Caki2 (cell line): ENCODE data around the gene NOSTRIN. TPM values are rescaled to one million over a fixed set of nuclear protein-coding genes. Genes with fewer than 3 reads are reported as not detected.
"Not testable (repeated sequence)": the region's sequence is repeated elsewhere in the genome, so short reads cannot be mapped to it uniquely, and the experiment has no call there.

ENCODE experiments used
- DNase-seq: peaks from one replicate; pipeline ENCODE4 v3.0.0-alpha.2; 2015; ENCODE audit warnings: low read depth
- in situ Hi-C: cut with HindIII; loops from 2 replicates; pipeline ENCODE4 v1.10.0; 2016; ENCODE audit warnings: low sequenced_read_pairs, low pct_unique_long_range_greater_than_20kb, mixed read lengths
- total RNA-seq: library from RNA; depleted of rRNA; stranded (reverse); fragments of >200 nt; shearing (Covaris generic); gene quantifications from 2 replicates; pipeline ENCODE4 v1.2.3, GENCODE V29; 2014; ENCODE audit warnings: low replicate concordance; rRNA removed

The NOSTRIN gene, protein sequence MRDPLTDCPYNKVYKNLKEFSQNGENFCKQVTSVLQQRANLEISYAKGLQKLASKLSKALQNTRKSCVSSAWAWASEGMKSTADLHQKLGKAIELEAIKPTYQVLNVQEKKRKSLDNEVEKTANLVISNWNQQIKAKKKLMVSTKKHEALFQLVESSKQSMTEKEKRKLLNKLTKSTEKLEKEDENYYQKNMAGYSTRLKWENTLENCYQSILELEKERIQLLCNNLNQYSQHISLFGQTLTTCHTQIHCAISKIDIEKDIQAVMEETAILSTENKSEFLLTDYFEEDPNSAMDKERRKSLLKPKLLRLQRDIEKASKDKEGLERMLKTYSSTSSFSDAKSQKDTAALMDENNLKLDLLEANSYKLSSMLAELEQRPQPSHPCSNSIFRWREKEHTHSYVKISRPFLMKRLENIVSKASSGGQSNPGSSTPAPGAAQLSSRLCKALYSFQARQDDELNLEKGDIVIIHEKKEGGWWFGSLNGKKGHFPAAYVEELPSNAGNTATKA
- not detected in 2 replicates for total RNA-seq

DNA sequence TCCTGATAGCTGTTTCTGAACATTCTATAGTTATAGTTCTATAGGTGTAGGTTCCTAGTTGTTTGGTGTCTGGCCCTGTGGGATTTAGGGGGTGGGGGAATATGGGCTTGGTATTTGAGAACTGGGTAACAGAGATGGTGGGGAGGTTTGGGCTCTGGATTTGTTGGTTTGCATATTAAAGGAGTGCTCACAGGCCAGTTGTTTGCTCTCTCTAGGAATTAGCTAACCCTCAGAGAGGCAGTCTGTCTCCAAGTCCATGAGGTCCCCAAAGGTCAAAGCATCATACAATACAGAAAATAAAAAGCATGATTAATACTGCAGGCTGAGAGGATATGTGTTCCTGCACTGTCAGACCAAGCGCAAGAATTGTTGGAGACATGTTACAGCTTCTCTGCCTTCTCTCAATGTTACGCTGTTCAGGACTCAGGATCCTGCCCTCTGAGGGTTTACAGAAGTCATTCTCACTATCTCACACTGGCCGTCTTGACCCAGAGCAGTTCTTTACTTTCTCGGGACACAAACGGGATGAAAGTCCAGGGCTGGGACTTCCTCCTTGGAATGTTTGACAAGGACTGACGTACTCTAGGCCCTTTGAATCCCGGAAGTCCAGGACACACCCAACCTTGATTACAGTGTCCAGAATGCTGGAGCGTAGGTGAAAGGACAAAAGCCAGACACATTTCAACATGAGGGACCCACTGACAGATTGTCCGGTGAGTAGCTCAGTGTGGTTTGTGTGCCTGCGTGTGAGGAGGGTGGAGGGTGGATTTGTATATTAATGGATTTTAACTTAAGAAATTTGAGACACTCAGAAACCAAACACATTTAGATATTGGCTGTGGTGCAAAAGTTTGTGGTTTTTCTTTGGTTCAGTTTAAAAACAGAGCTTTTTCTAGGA lies at the start of gene NOSTRIN:
NOSTRIN (plus strand) TSS at position 677 of the 898 bp plus-strand sequence; CDS start at position 687, 10 bp downstream.
- DNase-seq = no peak
- in situ Hi-C loops = no loop called here

DNA sequence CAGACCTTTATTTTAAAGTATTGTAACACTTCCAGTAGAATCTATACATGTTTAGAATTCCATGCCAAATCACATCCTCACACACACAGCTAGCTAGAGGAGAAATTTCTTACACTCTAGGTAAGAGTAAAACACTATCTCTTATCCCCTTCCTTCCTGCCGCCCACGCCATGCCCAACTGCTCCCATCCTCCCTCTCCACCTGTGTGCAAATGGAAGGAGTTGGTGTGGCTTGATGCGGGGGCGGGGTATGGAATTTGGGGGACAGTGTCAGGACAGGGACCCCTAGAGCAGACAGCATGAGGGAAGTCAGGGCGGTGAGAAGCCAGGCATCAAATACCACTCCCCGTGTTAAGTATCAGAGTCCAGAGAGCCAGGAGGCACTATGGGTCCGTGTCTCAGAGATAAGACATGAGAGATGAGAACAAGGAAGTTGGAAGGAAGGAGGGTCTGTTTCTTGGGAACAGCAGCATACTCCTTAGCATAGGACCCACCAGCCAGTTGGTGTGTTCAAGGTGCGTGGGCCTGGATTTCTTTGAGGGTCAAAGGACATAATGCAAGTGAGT lies 48.6 kb upstream of the NOSTRIN start:
- in situ Hi-C loops = no loop called here
- DNase-seq = no peak

DNA sequence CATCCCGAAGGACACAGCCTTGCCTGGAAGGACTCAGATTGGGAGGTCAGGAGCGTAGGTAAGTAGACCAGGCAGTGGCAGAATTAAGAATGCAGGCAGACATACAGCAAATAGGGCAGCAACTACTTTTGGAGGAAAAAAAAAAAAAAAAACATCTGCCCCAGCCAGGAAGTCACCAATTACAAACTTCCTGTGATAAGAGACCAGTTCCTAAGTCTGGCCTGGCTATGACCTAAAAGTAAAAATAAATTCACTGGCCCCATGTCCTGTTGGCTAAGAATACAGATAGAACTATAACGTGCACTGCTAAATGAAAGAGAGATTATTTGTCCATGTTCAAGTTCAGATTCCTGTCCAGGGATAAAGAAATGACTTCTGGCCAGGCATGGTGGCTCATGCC lies 45.2 kb upstream of the NOSTRIN start:
- in situ Hi-C loops = no loop called here

DNA sequence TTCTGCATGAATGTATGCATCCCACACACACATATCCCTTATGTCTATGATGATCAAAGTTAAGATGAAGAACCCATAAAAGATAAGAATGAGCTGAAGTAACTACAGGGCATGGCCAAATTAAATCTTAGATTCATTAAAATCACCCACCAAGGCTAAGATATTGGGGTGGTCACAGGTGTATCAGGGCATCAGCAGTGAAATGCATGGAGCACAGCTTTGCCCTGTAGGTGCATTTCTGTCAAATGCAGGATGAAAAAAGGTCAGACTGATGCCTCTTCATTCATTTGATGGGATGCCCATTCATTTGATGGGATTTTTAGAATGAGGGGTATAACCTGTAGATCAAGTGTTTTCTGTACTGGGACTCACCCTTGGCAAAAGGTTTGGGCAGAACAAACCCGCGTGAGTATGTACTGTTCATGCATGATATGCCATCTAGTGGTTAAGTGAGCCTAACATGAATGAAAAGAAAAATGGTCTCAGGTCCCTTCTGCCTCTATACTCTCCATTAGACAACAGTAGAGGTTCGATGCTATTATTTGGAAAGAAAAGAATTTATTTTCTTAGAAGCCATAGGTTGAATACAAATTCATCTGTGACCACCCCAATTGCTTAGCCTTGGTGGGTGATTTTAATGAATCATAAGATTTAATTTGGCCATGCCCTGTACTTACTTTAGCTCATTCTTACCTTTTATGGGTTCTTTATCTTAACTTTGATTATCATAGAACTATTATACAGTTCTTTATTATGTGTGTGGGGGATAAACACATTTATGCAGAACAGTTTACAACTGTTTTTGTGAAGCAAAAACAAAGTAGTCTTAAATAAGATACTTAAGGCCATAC lies 43.2 kb upstream of the NOSTRIN start:
- in situ Hi-C loops = no loop called here
- DNase-seq = peak; percentile 28

More for the DNA sequence above, 45.2 kb upstream of the NOSTRIN start:
- no peak for DNase-seq

DNA sequence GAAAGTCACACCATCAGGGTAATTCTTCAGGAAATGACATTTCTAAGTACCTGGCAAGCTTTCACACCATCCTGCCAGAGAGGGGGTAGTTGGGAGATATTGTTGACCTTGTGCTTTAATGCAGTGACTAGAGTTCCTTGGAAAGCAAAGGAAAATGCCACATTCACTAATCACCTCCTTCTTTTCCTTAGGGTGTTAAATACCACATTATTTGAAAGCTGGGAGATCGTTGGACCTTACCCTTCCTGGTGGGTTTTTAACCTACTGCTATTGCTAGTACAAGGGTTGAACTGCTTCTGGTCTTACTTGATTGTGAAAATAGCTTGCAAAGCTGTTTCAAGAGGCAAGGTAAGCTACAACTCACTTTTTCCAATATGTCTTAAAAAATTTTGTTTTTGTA lies 37.0 kb upstream of the NOSTRIN start:
- in situ Hi-C loops = no loop called here
- DNase-seq = no peak

DNA sequence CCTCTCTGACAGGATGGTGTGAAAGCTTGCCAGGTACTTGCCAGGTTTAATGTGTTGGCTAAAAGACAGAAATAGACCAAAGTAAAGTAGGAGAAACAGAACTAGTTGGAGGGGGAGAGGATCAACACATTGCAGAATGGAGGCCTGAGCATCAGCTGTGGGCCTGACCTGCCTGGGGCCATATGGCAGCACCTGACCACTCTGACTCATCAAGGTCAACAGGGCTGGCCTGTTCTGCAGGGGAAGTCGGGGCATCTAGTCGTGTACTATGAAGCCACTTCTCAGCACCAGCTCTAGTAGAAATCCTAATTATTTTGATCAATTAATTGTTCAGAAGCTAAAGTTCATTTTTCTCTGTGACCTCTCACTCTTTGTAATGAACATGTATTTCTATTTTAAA lies 35.8 kb upstream of the NOSTRIN start:
- in situ Hi-C loops = no loop called here
- no peak for DNase-seq

DNA sequence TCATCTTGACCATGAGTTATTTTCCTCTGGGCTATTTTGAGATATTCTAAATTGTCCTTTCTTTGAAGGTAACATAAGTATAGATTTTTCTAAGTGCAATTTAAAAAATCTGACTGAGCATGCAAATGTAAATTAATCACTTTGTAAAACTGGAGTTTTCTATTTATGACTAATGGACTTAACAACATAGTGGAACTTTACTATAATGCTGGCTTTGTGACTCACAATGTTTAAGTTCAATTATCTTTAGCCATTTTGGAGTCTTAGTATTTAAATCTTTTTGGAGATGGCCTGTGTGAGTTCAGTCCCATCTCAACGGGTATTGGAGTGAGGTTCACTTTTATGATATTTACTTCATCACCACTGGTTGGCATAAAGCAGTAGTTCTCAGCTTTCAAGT lies 35.2 kb upstream of the NOSTRIN start:
- in situ Hi-C loops = no loop called here
- no peak for DNase-seq

DNA sequence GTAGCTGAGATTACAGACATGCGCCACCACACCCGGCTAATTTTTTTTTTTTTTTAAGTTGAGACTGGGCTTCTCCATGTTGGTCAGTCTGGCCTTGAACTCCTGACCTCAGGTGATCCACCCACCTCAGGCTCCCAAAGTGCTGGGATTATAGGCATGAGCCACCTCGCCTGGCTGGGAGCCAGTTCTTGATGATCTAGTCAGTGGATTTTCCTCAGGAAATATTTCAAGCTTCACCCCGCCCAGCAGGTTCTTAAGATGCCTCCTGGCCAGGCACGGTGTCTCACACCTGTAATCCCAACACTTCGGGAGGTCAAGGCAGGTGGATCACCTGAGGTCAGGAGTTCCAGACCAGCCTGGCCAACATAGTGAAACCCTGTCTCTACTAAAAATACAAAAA lies 34.1 kb upstream of the NOSTRIN start:
- DNase-seq, in situ Hi-C loops: not testable (repeated sequence)

DNA sequence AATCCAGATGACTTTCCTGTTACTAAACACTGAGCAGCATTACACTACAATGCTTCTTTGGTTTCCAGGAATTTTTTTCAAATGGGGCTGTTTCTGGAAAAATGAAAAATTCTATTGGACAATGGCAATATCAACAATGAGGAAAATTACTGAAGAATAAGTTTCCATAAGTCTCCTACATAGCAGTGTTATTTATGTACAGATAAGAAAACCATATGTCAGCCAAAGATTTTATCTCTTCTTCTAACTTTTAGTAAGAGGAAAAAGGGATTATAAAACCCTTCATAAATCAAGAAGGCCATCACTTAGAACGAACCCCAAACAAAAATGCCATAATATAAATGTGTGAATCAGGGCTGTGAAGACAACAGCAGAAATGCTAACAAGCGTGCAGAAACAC lies 31.6 kb upstream of the NOSTRIN start:
- DNase-seq = no peak
- in situ Hi-C loops = no loop called here

DNA sequence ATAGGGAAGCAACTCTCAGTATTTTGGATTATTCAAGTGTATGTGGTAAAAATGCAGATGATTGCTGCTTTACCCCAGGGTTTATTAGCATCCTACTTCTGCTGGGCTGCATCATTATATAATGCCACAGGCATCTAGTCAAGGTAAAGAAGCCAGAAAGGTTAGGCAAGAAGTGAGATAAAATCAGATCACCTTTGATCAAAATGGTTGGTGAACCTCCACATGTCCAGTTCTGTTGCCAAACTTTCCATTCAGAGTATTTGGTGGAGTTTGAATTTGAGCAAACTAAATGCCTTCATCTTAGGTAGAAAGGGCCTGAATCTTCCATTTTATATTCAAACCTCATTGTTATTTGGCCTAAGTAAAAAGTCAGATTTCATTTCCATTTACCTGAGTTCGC lies 29.7 kb upstream of the NOSTRIN start:
- in situ Hi-C loops = no loop called here
- no peak for DNase-seq

DNA sequence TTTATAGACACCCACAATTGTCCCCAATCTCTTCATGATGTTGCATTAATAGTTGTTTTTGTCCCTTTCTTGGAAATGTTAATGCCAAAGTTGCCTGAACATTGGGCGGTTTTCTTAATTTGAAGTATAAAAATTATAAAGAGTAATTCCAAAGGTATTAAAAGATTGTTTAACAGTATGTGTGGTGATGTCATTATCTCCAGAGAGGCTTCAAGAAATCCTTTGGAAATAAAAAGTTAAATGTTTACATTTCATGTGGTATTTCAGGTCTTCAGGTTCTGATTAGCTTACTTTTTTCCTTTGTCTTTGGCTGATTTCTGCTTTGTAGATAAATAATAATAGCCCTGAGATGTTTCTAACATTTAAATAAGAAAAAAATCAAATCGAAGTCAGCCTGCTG lies 29.3 kb upstream of the NOSTRIN start:
- in situ Hi-C loops = no loop called here

DNA sequence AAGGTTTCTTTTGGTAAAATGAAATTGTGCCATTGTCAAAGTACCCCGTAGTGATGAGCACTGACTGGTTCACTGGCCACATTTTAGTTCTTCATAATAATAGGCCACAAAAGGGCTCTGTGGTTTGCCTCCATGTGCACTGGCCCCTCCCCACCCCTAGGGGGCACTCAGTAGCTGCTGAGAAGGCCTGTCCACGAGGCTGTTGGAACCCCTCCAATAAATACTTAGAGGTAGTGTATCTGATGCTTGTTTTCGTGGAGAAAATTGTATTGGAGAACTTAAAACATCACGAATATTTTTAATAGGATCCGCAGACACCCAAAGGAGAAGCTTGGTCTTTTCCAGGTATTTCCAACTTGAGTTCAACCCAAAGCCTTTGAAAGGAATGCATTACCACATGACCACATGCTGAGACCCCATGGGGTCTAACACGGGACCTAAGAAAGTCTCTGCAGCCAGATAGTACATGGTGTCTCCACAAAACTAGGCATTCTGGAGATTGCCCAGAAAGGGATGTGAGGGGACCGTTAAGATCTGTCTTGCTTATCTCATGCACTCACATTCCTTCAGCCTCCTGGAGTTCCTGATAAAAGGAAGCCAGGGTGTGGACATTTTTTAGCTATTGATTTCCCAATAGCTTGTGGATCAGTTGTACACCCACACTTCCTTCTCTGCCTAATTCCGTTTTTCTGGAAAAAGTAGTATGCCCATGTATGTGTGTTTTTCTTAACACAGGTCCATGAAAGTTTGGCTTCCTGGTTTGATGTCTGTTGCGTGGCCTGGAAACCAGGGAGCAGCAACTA lies 28.5 kb upstream of the NOSTRIN start:
- in situ Hi-C loops = no loop called here
- DNase-seq = peak; percentile 34

More for the DNA sequence above, 29.3 kb upstream of the NOSTRIN start:
- DNase-seq = no peak

DNA sequence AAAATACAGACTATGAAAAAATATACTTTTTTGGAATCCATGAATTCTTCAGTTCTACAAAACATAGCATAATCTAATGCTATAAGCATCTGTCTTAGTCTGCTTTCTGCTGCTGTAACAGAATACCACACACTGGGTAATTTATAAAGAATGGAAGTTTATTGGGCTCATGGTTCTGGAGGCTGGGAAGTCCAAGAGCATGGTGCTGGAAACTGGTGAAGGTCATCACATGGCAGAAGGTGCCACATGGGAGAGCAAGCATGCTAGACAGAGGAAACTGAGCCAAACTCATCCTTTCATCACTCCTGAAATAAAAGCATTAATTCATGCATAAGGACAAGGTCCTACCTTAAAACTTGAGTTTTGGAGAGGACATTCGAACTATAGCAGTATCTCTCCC lies 26.6 kb upstream of the NOSTRIN start:
- DNase-seq = no peak
- in situ Hi-C loops = no loop called here

DNA sequence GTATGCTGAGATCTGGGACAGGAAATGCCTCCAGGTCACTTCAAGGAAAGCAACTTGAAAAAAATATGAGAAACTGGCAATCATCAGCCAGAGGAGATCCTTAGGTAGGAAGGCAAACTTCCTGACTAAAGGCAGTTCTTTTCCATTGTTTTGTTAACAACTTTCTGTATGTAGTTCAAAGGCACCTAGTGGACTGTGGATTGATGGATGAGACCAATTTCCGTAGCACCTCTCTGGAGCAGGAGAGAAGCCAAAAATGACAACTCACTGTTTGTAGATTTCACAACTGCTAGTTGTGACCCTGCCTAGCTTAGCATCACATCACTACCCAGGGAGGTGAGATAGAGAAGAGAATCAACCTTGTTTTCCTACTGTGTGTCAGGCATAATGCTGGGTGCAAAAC lies 21.8 kb upstream of the NOSTRIN start:
- in situ Hi-C loops = no loop called here
- DNase-seq = peak; percentile 54

DNA sequence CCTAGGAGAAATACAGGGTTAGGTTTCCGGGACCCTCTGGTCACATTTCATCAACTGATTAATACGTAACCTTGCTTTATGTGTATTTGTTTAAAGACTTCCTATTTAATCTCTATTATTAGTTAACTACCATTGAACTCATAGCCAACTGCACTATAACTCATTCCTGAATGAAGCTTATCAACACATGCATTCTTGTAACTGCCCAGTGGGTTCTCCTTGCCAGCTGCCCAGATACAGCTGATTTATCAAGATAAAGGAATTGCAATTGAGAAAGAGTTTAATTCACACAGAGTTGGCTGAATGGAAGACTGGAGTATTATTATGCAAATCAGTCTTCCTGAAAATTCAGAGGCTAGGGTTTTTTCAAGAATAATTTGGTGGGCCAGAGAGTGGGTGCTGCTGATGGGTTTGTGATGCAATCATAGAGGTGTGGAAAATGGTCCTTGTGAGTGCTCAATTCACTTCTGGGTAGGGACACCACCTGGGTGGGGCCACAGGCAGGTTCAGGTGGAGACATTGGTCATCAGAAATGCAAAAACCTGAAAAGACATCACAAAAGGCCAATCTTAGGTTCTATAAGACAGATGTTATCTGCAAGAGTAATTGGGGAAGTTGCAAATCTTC lies 21.1 kb upstream of the NOSTRIN start:
- in situ Hi-C loops = no loop called here
- no peak for DNase-seq

DNA sequence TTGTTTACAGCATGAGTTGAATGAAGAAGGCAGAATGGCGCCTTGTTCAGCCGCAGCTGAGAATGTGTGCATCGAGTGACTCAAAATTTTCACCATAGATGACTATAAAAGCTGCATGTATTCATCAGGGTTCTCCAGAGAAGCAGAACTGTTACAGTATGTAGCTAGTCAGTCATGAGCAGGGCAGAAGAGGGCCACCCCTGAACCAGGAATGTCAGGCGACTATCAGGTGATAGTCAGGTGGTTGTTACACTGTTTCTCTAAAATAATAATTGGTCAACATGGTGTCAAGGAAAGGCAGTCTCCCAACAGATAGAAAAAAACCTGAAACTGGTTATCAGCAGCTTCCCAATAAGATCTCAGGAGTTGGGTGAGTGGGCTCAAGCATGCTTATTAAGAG lies 20.2 kb upstream of the NOSTRIN start:
- in situ Hi-C loops = no loop called here

DNA sequence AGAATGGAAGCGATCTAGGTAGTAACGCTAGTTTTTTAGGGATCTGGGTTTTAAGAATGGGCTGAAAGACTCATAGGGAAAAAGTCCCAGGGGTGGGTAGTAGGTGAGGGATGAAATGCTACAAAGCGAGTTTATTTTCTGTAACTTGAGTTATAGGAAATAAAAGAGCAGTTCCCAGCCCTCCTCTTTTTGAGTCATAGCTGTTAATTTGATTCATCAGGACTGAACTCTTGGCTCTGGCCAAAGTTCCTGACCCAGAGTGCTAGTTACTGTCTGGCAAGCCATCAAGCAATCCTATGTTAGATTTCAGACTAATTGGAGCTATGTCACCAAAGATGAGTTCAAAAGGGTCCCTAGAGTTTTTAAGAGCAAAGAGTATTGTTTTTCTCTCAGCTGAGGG lies 17.4 kb upstream of the NOSTRIN start:
- DNase-seq = no peak
- in situ Hi-C loops = no loop called here

More for the DNA sequence above, 20.2 kb upstream of the NOSTRIN start:
- no peak for DNase-seq
